ENCODE data around the gene GABRA4.

GABRA4 gene

DNA sequence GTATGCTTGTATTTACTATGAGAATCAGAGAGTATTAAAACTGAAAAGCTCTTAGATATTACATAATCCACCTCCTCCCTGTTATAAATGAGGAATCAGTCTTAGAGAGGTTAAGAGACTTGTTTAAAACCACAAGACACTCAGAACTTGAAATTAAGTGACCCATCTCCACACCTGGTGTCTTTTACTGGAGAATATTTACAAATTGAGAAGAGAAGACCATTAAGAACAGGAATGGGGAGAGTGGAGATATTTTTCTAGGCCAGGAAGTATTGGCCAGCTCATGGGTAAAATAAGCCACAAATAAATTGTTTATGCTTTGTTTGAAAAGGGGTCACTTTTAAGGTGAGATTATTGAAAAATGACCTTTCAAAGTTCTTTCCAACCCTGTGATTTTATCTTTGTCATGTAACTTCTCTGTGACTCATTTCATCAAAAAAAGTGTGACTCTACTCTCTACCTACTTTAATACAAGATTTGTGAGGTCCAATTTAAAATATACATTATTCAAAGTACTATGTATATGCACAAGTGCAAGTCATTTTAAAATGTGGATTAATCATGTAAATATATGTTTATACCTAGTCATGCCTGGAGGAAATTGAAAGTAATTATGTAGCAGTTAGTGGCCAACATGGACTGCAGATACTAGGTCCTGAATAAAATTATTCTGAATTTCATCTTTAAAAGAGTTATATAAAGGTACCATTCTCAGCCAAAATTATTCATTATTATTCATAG lies 68.4 kb downstream of the GABRA4 start:
- no peak for DNase-seq

DNA sequence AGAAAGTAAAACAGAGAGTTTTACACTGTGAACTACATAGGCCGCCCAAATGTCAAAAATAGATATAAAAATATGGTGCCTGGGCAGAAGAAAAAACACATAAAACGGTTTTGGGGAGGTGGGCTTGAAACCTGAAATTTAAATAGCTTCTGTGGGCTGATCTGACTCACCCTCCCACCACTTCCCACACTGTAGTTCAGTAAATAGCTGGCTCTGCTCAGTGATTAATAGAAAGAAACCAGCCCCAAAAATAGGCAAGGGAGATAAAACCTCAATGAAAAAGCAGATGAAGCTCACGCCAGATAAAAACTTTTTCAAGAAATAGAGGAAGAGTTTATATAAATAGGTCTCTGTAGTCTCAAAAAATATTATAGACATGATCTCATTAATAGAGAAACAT lies 71.2 kb downstream of the GABRA4 start:
- DNase-seq, result no peak

DNA sequence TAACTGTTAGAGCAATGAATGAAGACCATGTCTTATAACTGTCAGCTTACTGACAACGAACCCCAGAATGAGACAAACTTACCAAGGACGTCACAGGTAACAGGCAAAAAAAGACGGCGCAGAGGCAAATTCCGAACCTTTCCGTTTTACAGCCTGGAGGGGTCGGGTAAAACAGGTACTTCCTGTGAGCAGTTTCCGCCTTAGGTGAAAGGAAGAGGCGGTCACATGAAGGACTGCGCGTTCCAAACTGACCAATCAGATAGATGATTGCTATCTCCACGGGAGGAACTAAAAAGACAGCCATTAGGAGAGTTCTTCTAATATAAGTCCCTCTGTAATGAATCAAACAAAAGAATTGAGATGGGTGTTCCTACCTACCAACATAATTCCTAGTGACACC lies 84.3 kb downstream of the GABRA4 start, which contains the start of gene COX7B2:
COX7B2 (minus strand) TSS at position 168 of the 400 bp plus-strand sequence. CDS start 174,053 bp downstream, outside the sequence.
- no peak for DNase-seq

- no peak for DNase-seq
Observed at GRCh38 chr4:46908148-46908547, 85.2 kb downstream of the GABRA4 start.

DNA sequence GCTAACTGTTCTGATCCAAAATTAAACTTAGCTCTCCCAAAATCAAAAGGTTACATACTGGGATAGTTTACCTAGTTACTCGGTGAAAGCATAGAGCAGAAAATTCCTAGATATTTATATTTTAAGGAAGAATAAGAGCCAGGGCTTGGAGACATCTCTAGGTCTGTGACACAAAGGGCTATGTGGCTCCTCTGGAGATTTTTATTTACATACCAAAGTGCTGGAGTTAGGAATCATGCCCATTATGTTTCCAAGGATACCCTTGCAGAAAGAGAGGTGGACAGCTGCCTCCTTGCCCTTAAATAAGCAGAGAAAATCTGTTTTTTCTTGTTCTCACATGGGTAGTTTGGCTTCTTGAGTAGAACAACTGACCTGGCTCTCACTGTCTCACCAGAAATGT lies 93.3 kb downstream of the GABRA4 start:
- no peak for DNase-seq

DNA sequence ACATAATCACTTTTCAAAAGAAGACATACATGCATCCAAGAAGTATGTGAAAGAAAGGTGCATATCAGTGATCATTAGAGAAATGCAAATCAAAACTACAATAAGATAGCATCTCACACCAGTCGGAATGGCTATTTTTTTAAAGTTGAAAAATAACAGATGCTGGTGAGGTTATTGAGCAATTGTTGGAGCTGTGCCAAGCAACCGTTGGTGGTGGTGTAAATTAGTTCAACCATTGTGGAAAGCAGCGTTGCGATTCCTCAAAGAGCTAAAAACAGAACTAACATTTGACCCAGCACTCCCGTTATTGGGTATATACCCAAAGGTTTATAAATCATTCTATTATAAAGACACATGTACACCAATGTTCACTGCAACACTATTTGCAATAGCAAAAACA lies 98.6 kb downstream of the GABRA4 start:
- DNase-seq, result no peak

DNA sequence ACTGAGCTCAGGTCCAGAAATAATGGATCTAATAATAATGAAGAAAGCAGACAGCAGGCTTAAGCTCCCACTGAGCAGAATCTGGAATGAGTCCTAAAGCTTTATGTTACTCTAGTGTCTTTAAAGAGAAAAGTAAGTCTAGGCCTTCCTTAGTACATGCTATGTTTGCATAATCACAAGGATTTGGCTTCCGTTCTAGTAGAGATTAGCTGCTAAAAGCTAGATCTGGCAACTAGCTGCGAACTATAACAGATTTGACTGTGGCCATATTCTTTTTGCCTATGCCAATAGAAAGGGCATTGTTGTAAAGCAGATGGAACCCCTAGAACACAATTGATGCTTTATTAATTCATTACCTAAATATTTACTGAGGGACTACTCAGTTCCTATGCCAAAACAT lies 103.3 kb downstream of the GABRA4 start:
- DNase-seq, result no peak

- DNase-seq, result no peak
Observed at GRCh38 chr4:46889410-46889809, 104.0 kb downstream of the GABRA4 start.

DNA sequence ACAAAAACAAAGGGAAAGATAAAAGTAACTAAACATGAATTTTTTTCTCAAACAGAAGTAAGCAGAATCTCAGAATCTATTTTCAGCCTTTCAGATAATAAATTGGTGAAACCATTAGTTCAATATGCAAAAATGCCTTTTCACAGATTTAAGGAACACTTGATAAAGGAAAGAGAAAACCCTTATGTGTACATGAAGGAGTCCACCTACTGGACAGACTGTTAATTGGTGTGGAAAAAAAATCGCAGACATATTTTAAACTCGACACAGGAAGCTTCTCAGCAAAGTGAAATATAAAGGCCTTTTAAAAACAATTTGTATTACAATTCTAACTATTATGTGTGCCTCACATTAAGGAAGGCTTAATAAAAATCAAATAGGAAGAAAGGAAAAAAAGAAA lies 106.7 kb downstream of the GABRA4 start:
- DNase-seq, result no peak

GRCh38 chr4:46878641-46879040 lies 114.7 kb downstream of the GABRA4 start:
- no peak for DNase-seq

DNA sequence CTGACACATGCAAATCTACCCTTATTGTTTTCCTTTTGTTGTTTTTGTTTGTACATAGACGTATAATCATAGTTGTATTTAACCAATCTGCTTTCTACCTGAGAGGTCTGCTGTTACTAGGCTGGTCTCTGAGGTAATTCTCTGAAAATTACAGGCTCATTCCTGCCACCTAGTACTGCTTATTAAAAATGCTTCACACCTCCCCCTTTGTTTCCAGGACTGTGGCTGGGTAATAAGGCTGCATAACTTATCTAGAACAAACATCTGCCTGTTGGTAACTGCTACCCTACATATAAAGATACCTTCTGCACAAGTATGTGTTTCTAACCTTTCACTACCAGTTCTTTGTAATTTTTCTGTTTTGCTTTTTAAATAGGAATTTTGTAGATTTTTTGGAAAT lies 118.6 kb downstream of the GABRA4 start:
- DNase-seq, result no peak

- no peak for DNase-seq
Observed at GRCh38 chr4:46870411-46870810, 123.0 kb downstream of the GABRA4 start.

Measured in NCI-H2107 (cell line).